Peyer's patch (tissue), 4 donors: Measurements from ENCODE around the gene DPYD. TPM values are rescaled to one million over a fixed set of nuclear protein-coding genes. Genes with fewer than 3 reads are reported as not detected.

ENCODE experiments used
- DNase-seq, 3 donors: peaks; one replicate each; pipeline ENCODE4 v3.0.0-alpha.2; 2017 to 2019
- H3K27ac ChIP-seq, 4 donors: fragments of 200-600 bp; sonication (generic); one replicate each; pipeline ENCODE4 v1.5.1; 2016 to 2019
- H3K27me3 ChIP-seq, 2 donors: fragments of 200-600 bp; sonication (generic); one replicate each; pipeline ENCODE4 v1.5.1; 2019
- H3K36me3 ChIP-seq, 3 donors: fragments of 200-600 bp; sonication (generic); one replicate each; pipeline ENCODE4 v1.5.1; 2016 to 2019
- H3K4me1 ChIP-seq, 4 donors: fragments of 200-600 bp; sonication (generic); one replicate each; pipeline ENCODE4 v1.5.1; 2016 to 2019
- H3K4me3 ChIP-seq, 4 donors: fragments of 200-600 bp; sonication (generic); 1 replicate in 3 of 4; 2 replicates in 1 of 4; pipeline ENCODE4 v1.5.1; 2016 to 2019; ENCODE audit warnings: mild to moderate bottlenecking in 1 of 4
- H3K9me3 ChIP-seq, 4 donors: fragments of 200-600 bp; sonication (generic); one replicate each; pipeline ENCODE4 v1.5.1; 2016 to 2019; ENCODE audit warnings: mild to moderate bottlenecking in 1 of 4
- CTCF ChIP-seq, 6 experiments: fragments of 450-650 bp in 4 of 6; fragments of 200-600 bp in 2 of 6; sonication (generic) in 1 of 6; IDR thresholded peaks; one replicate each; pipeline ENCODE4 v1.5.1; 2017 to 2019; ENCODE audit warnings: antibody characterized with exemption in 6 of 6, mild to moderate bottlenecking in 3 of 6, moderate library complexity in 1 of 6
- POLR2A ChIP-seq, 2 donors: fragments of 450-650 bp; IDR thresholded peaks; one replicate each; pipeline ENCODE4 v1.5.1; 2017; ENCODE audit warnings: antibody characterized with exemption in 2 of 2, mild to moderate bottlenecking in 2 of 2, moderate library complexity in 2 of 2
- total RNA-seq, 4 donors: library from RNA; depleted of rRNA; stranded (reverse); fragments of >200 nt; gene quantifications; one replicate each; pipeline ENCODE4 v1.1.0, GENCODE V29; 2016

DPYD gene
- total RNA-seq, 4 donors from 2014 or later, result 30.8 to 39.7 (median 36.4) TPM

GRCh38 chr1:97119260-97120158 is 801.3 kb downstream of the DPYD start:
- H3K27ac ChIP-seq, result no peak overlapping the region
- H3K4me3 ChIP-seq, result no peak overlapping the region
- no peak for TF ChIP-seq CTCF (IDR thresholded peaks at IDR 0.05)
- no peak for TF ChIP-seq POLR2A (IDR thresholded peaks at IDR 0.05)
- no peaks in the 10 kb centered on the region for H3K4me1 ChIP-seq
- H3K9me3 ChIP-seq, result no peaks in the 10 kb centered on the region
- H3K27me3 ChIP-seq, result no peaks in the 10 kb centered on the region
- H3K36me3 ChIP-seq, result no peaks in the 10 kb centered on the region
- DNase-seq, result no peak

GRCh38 chr1:97114842-97115241 is 806.0 kb downstream of the DPYD start:
- H3K4me1 ChIP-seq, result no peaks in the 10 kb centered on the region
- H3K4me3 ChIP-seq, result no peak overlapping the region
- no peak for DNase-seq
- no peaks in the 10 kb centered on the region for H3K36me3 ChIP-seq
- no peaks in the 10 kb centered on the region for H3K27me3 ChIP-seq
- H3K27ac ChIP-seq, result no peak overlapping the region
- H3K9me3 ChIP-seq, result no peaks in the 10 kb centered on the region
- TF ChIP-seq CTCF (IDR thresholded peaks at IDR 0.05), result no peak
- TF ChIP-seq POLR2A (IDR thresholded peaks at IDR 0.05), result no peak

DNA sequence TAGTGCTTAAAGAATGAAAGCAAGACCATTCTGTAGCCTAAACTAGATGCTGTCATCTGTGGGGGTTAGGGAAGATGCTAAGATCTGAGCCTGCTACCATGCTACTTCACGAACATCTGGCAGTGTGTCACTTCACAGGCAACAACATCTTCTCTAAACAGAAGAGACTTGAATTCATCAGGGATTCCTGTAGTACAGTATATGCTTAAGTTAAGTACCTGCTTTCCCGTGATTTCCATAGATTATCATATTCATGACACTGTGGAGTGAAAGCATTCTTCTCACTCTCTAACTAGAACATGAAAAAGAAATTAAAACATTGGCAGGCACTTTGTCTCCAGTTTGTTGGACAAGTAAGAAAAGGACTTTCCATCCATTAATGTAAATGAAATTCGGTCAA is 808.4 kb downstream of the DPYD start:
- Histone ChIP-seq H3K36me3 (no peaks in the 10 kb centered on the region), H3K4me1 (no peaks in the 10 kb centered on the region), H3K27ac (no peak overlapping the region), H3K9me3 (no peaks in the 10 kb centered on the region), H3K4me3 (no peak overlapping the region), H3K27me3 (no peaks in the 10 kb centered on the region)
- TF ChIP-seq POLR2A (IDR thresholded peaks at IDR 0.05) (no peak), CTCF (IDR thresholded peaks at IDR 0.05) (no peak)
- DNase-seq, result no peak

DNA sequence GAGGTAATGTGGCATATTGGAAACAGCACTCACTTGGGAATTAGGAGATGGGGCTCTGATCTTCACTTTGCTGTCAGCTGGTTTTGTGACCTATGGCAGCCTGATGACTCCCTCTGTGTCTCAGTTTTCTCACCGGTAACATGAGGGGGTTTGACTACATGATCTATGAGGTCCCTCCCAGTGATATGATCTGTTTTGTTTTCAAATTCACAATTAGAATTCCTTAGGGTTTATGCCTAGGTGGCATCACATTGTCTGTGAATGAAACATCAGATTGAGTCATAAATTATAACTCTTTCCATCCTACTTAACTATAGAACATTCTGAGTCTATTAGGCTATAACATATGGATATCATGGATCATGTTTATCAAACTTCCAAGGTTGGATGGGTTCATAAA is 812.7 kb downstream of the DPYD start:
- Histone ChIP-seq H3K9me3 (no peaks in the 10 kb centered on the region), H3K36me3 (no peaks in the 10 kb centered on the region), H3K27ac (no peak overlapping the region), H3K27me3 (no peaks in the 10 kb centered on the region), H3K4me3 (no peak overlapping the region), H3K4me1 (no peaks in the 10 kb centered on the region)
- no peak for TF ChIP-seq CTCF (IDR thresholded peaks at IDR 0.05)
- no peak for TF ChIP-seq POLR2A (IDR thresholded peaks at IDR 0.05)
- DNase-seq, result no peak

DNA sequence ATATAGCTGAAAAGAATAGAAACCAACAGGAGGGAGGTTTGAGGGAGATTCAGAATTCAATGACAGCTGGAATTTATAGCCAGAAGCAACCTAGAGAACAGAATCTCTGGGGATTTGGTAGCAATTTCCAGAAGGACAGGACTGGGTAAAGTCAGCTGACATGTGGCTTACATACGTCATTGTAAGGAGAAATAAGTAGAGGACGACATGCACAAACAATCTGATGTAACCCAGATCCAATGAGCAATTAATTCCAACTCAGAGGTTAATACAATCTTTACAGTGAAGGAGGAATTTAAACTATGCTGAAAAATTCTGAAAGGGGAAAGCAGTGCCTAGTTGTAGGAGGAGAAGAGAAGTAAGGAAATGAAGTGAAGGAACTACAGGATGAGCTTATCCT is 815.3 kb downstream of the DPYD start:
- no peaks in the 10 kb centered on the region for H3K27me3 ChIP-seq
- no peak for TF ChIP-seq POLR2A (IDR thresholded peaks at IDR 0.05)
- no peak for TF ChIP-seq CTCF (IDR thresholded peaks at IDR 0.05)
- no peaks in the 10 kb centered on the region for H3K36me3 ChIP-seq
- H3K4me1 ChIP-seq, result no peaks in the 10 kb centered on the region
- no peak overlapping the region for H3K4me3 ChIP-seq
- H3K27ac ChIP-seq, result no peak overlapping the region
- no peak for DNase-seq
- H3K9me3 ChIP-seq, result no peaks in the 10 kb centered on the region
